Mammary epithelial cell (primary cell): ENCODE measurements around the gene HOXD3.

Experiments
- EZH2 ChIP-seq: IDR thresholded peaks from 2 replicates; pipeline ENCODE4 v1.6.1; 2012; ENCODE audit warnings: low read length, inconsistent platforms, borderline replicate concordance
- TF ChIP-seq, protein P1 (sequence below), 2 donors: IDR thresholded peaks in 1 of 2; conservative IDR thresholded peaks in 1 of 2; 2 replicates each; pipeline ENCODE4 v1.5.1; 2011 to 2012; ENCODE audit warnings: inconsistent platforms in 2 of 2, low read length in 2 of 2, mild to moderate bottlenecking in 2 of 2, control low read depth in 1 of 2, low read depth in 1 of 2; ENCODE audit not compliant: insufficient read depth in 1 of 2; ENCODE audit errors: extremely low read depth in 1 of 2

DNA sequence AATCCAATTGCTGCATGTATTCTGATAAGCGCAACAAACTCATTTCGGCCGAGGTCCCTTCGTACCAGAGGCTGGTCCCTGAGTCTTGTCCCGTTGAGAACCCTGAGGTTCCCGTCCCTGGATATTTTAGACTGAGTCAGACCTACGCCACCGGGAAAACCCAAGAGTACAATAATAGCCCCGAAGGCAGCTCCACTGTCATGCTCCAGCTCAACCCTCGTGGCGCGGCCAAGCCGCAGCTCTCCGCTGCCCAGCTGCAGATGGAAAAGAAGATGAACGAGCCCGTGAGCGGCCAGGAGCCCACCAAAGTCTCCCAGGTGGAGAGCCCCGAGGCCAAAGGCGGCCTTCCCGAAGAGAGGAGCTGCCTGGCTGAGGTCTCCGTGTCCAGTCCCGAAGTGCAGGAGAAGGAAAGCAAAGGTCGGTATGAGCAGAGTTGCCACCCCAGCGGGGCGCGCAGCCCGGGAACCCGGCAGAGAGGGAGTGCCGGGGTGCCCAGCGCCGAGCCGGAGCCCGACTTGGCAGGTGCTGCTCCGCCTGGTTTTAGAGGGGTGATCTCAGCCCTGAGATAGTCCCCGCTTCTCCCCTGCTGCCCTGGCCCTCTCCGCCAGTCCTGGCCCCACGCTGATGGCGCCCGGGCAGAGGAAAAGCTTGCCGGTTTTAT, 39.8 kb upstream of the HOXD3 start:
- TF ChIP-seq, protein P1, sequence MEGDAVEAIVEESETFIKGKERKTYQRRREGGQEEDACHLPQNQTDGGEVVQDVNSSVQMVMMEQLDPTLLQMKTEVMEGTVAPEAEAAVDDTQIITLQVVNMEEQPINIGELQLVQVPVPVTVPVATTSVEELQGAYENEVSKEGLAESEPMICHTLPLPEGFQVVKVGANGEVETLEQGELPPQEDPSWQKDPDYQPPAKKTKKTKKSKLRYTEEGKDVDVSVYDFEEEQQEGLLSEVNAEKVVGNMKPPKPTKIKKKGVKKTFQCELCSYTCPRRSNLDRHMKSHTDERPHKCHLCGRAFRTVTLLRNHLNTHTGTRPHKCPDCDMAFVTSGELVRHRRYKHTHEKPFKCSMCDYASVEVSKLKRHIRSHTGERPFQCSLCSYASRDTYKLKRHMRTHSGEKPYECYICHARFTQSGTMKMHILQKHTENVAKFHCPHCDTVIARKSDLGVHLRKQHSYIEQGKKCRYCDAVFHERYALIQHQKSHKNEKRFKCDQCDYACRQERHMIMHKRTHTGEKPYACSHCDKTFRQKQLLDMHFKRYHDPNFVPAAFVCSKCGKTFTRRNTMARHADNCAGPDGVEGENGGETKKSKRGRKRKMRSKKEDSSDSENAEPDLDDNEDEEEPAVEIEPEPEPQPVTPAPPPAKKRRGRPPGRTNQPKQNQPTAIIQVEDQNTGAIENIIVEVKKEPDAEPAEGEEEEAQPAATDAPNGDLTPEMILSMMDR (conservative IDR thresholded peaks at IDR 0.05 in 1 of 2, IDR thresholded peaks at IDR 0.05 in 1 of 2; ENCODE audit: extremely low read depth in 1 of 2, insufficient read depth in 1 of 2, low read depth in 1 of 2, low read length in 2 of 2): no peak
- peak; percentile 68 for TF ChIP-seq EZH2
